HL-60 (cell line): ENCODE data around the gene SLFN12.

Experiments used
- DNase-seq, 2 experiments: peaks; one replicate each; pipeline ENCODE4 v3.0.0-alpha.2; 2010 to 2020; ENCODE audit warnings: low read depth in 1 of 2, low spot score in 1 of 2
- H3K27ac ChIP-seq: fragments of 250-450 bp; sonication (Bioruptor Pico); replicated peaks from 2 replicates; pipeline ENCODE4 v1.5.1; 2020; ENCODE audit warnings: mild to moderate bottlenecking, moderate library complexity
- H3K27me3 ChIP-seq: fragments of 250-450 bp; sonication (Bioruptor Pico); 2 replicates; pipeline ENCODE4 v1.5.1; 2021; ENCODE audit warnings: mild to moderate bottlenecking, moderate library complexity; ENCODE audit not compliant: insufficient read depth, poor library complexity, severe bottlenecking
- H3K4me3 ChIP-seq: replicated peaks from 2 replicates; pipeline ENCODE4 v1.5.1; 2011; ENCODE audit warnings: mild to moderate bottlenecking, control low read depth, low read length; ENCODE audit not compliant: insufficient read depth
- GABPA ChIP-seq: IDR thresholded peaks from 2 replicates; pipeline ENCODE4 v1.6.1; 2012; ENCODE audit warnings: low read depth
- POLR2AphosphoS5 ChIP-seq: IDR thresholded peaks from 2 replicates; pipeline ENCODE4 v1.6.1; 2012; ENCODE audit warnings: low read depth
- SPI1 ChIP-seq: IDR thresholded peaks from 2 replicates; pipeline ENCODE4 v1.6.1; 2012; ENCODE audit warnings: low read depth, mild to moderate bottlenecking, borderline replicate concordance
- TF ChIP-seq, protein P1 (sequence below): IDR thresholded peaks from one replicate; pipeline ENCODE4 v1.5.1; 2011; ENCODE audit warnings: low read length, control low read depth, inconsistent platforms; ENCODE audit not compliant: insufficient read depth
- TF ChIP-seq, protein P2 (sequence below): IDR thresholded peaks from 2 replicates; pipeline ENCODE4 v1.6.1; 2012; ENCODE audit warnings: low read depth; ENCODE audit not compliant: insufficient replicate concordance

Gene SLFN12

DNA sequence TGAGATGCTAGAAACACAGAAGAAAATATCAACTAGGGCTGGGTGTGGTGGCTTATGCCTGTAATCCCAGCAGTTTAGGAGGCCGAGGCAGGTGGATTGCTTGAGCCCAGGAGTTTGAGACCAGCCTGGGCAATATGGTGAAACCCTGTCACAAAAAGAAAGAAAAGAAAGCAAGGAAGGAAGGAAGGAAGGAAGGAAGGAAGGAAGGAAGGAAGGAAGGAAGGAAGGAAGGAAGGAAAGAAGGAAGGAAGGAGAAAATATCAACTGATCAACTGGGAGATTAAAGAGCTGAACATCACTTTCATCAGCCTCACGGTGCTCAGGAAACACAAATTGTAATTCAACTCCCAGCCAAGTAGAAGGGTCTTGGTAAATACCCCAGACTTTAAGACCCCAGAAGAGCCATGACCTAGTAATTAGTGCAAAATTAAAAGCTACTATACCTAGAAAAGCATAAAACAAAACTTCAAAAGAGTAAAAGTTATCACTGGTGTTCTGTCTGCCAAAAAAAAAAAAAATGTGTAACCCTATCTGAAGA lies 44.1 kb upstream of the SLFN12 start:
- DNase-seq, result no peak
- Histone ChIP-seq H3K4me3 (no peak overlapping the region), H3K27me3 (no peaks in the 10 kb centered on the region), H3K27ac (no peak overlapping the region)
- no peak for TF ChIP-seq POLR2AphosphoS5
- no peak for TF ChIP-seq GABPA
- TF ChIP-seq SPI1, result no peak
- TF ChIP-seq, protein P1, sequence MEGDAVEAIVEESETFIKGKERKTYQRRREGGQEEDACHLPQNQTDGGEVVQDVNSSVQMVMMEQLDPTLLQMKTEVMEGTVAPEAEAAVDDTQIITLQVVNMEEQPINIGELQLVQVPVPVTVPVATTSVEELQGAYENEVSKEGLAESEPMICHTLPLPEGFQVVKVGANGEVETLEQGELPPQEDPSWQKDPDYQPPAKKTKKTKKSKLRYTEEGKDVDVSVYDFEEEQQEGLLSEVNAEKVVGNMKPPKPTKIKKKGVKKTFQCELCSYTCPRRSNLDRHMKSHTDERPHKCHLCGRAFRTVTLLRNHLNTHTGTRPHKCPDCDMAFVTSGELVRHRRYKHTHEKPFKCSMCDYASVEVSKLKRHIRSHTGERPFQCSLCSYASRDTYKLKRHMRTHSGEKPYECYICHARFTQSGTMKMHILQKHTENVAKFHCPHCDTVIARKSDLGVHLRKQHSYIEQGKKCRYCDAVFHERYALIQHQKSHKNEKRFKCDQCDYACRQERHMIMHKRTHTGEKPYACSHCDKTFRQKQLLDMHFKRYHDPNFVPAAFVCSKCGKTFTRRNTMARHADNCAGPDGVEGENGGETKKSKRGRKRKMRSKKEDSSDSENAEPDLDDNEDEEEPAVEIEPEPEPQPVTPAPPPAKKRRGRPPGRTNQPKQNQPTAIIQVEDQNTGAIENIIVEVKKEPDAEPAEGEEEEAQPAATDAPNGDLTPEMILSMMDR, result no peak
- TF ChIP-seq, protein P2, sequence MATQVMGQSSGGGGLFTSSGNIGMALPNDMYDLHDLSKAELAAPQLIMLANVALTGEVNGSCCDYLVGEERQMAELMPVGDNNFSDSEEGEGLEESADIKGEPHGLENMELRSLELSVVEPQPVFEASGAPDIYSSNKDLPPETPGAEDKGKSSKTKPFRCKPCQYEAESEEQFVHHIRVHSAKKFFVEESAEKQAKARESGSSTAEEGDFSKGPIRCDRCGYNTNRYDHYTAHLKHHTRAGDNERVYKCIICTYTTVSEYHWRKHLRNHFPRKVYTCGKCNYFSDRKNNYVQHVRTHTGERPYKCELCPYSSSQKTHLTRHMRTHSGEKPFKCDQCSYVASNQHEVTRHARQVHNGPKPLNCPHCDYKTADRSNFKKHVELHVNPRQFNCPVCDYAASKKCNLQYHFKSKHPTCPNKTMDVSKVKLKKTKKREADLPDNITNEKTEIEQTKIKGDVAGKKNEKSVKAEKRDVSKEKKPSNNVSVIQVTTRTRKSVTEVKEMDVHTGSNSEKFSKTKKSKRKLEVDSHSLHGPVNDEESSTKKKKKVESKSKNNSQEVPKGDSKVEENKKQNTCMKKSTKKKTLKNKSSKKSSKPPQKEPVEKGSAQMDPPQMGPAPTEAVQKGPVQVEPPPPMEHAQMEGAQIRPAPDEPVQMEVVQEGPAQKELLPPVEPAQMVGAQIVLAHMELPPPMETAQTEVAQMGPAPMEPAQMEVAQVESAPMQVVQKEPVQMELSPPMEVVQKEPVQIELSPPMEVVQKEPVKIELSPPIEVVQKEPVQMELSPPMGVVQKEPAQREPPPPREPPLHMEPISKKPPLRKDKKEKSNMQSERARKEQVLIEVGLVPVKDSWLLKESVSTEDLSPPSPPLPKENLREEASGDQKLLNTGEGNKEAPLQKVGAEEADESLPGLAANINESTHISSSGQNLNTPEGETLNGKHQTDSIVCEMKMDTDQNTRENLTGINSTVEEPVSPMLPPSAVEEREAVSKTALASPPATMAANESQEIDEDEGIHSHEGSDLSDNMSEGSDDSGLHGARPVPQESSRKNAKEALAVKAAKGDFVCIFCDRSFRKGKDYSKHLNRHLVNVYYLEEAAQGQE, result no peak

DNA sequence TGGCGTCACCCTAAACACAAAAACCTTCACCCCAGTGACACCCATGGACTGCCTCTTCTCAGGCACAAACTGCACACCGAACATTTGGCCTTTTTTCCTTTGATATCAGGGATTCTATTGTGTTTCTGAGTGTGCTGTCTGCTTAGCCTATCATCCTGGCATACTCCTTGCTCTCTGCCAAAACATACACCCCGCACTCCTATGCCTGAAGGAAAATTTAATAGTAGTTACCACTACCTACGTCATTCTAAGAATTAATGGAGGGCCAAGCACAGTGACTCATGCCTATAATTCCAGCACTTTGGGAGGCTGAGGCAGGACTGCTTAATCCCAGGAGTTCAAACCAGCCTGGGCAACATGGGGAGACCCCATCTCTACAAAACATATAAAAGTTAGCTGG lies 36.2 kb upstream of the SLFN12 start:
- TF ChIP-seq POLR2AphosphoS5, result no peak
- TF ChIP-seq, protein P2, result no peak
- no peak for TF ChIP-seq GABPA
- TF ChIP-seq, protein P1, result no peak
- TF ChIP-seq SPI1, result no peak
- Histone ChIP-seq H3K27ac (no peak overlapping the region), H3K27me3 (no peaks in the 10 kb centered on the region), H3K4me3 (no peak overlapping the region)
- no peak for DNase-seq

DNA sequence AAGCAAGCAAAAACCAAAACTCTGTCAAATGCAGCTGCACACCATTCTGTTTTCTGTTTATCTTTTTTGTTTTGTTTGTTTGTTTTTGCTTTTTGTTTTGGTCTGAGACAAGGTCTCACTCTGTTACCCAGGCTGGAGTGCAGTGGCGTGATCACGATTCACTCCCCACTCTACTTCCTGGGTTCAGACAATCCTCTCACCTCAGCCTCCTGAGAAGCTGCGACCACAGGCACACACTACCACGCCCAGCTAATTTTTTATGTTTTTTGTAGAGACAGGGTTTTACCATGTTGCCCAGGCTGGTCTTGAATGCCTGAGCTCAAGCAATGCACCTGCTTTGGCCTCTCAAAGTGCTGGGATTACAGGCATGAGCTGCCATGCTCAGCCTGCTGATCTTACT lies 35.5 kb upstream of the SLFN12 start:
- Histone ChIP-seq H3K27ac (no peak overlapping the region), H3K27me3 (no peaks in the 10 kb centered on the region), H3K4me3 (no peak overlapping the region)
- TF ChIP-seq SPI1 (no peak), POLR2AphosphoS5 (no peak), GABPA (no peak)
- TF ChIP-seq, protein P2, result no peak
- TF ChIP-seq, protein P1, result no peak
- no peak for DNase-seq
